ENCODE measurements around the gene FRK.

DNA sequence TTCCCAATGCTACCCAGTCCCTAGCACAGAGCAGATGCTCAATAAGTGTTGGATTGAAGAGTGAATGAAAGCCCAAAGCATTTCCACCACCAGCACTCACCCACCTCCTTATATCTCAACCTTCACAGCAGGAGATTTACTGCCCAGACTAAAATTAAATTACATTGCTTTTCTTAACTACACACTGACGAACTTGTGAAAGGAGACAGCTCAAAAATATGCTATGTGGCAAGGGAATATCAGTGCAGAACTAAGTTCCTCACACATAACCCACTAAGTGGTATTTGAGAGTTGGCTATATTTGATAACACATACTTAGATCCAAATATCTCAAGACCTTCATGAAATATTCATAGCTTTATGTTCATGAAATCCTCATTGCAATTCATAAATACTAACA lies 137.7 kb downstream of the FRK start:
- TF ChIP-seq, protein P1, sequence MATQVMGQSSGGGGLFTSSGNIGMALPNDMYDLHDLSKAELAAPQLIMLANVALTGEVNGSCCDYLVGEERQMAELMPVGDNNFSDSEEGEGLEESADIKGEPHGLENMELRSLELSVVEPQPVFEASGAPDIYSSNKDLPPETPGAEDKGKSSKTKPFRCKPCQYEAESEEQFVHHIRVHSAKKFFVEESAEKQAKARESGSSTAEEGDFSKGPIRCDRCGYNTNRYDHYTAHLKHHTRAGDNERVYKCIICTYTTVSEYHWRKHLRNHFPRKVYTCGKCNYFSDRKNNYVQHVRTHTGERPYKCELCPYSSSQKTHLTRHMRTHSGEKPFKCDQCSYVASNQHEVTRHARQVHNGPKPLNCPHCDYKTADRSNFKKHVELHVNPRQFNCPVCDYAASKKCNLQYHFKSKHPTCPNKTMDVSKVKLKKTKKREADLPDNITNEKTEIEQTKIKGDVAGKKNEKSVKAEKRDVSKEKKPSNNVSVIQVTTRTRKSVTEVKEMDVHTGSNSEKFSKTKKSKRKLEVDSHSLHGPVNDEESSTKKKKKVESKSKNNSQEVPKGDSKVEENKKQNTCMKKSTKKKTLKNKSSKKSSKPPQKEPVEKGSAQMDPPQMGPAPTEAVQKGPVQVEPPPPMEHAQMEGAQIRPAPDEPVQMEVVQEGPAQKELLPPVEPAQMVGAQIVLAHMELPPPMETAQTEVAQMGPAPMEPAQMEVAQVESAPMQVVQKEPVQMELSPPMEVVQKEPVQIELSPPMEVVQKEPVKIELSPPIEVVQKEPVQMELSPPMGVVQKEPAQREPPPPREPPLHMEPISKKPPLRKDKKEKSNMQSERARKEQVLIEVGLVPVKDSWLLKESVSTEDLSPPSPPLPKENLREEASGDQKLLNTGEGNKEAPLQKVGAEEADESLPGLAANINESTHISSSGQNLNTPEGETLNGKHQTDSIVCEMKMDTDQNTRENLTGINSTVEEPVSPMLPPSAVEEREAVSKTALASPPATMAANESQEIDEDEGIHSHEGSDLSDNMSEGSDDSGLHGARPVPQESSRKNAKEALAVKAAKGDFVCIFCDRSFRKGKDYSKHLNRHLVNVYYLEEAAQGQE (tag by site-specific recombination; IDR thresholded peaks at IDR 0.05): no peak
- no peak for TF ChIP-seq CTCF (tag by site-specific recombination; IDR thresholded peaks at IDR 0.05)
- TF ChIP-seq HOXA7 (CRISPR knock-in tag; IDR thresholded peaks at IDR 0.05; ENCODE audit: borderline replicate concordance): no peak
- TF ChIP-seq, protein P2, sequence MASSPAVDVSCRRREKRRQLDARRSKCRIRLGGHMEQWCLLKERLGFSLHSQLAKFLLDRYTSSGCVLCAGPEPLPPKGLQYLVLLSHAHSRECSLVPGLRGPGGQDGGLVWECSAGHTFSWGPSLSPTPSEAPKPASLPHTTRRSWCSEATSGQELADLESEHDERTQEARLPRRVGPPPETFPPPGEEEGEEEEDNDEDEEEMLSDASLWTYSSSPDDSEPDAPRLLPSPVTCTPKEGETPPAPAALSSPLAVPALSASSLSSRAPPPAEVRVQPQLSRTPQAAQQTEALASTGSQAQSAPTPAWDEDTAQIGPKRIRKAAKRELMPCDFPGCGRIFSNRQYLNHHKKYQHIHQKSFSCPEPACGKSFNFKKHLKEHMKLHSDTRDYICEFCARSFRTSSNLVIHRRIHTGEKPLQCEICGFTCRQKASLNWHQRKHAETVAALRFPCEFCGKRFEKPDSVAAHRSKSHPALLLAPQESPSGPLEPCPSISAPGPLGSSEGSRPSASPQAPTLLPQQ (tag by site-specific recombination; IDR thresholded peaks at IDR 0.05): no peak
- TF ChIP-seq ZNF132 (tag by site-specific recombination; IDR thresholded peaks at IDR 0.05; ENCODE audit: borderline replicate concordance): no peak
- TF ChIP-seq ZNF423 (tag by site-specific recombination; IDR thresholded peaks at IDR 0.05): no peak

All from HEK293 (cell line).